Measurements from ENCODE around the gene RPUSD4.

DNA sequence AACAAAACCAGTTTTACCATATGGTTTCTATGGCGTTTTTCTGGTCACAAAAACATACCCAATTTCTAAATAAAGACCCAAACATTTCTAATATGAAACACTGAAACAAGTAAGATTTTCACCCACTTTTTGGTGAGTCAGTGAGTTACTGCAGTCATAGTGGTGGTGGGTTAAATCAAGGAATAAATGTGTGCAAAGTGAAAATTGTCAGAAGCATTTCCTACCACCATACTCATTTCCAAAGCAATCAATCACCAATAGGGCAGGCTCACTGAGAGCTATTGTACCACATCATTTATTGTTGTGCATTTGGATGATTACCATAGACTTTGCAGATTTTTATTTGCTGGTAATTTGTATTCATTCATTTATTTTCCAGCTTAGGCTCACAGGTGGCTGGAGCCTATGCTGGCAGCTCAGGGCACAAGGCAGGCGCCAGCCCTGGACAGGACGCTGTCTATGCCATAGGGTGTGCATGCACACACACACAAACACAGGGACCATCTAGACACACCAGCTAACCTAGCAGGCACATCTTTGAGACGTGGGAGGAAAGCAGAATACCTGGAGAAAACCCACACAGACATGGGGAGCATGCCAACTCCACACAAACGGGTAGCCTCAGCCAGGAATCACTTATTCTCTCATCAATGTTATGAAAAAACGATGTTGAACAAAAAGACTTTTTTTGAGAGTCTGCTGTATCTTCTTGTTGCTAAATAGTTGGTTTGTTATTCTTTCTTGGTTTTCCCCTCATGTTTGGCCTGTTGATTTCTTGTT lies 5.3 kb upstream of the RPUSD4 start:
- TF ChIP-seq CTCF (IDR thresholded peaks at IDR 0.05) (no peak), EZH2 (IDR thresholded peaks at IDR 0.05) (no peak), EZH2phosphoT487 (IDR thresholded peaks at IDR 0.05) (no peak)
